Panc1 (cell line): ENCODE measurements around the gene PSMB5.

Experiments used
- CTCF ChIP-seq: fragments of 450-650 bp; IDR thresholded peaks from 2 replicates; pipeline ENCODE4 v1.5.1; 2017; ENCODE audit warnings: mild to moderate bottlenecking
- TF ChIP-seq, protein P1 (sequence below), 2 experiments: IDR thresholded peaks; 2 replicates each; pipeline ENCODE4 v1.6.1; 2011 to 2012; ENCODE audit warnings: low read depth in 2 of 2, control low read depth in 1 of 2, low read length in 1 of 2, mild to moderate bottlenecking in 1 of 2, moderate library complexity in 1 of 2; ENCODE audit not compliant: insufficient read depth in 1 of 2

DNA sequence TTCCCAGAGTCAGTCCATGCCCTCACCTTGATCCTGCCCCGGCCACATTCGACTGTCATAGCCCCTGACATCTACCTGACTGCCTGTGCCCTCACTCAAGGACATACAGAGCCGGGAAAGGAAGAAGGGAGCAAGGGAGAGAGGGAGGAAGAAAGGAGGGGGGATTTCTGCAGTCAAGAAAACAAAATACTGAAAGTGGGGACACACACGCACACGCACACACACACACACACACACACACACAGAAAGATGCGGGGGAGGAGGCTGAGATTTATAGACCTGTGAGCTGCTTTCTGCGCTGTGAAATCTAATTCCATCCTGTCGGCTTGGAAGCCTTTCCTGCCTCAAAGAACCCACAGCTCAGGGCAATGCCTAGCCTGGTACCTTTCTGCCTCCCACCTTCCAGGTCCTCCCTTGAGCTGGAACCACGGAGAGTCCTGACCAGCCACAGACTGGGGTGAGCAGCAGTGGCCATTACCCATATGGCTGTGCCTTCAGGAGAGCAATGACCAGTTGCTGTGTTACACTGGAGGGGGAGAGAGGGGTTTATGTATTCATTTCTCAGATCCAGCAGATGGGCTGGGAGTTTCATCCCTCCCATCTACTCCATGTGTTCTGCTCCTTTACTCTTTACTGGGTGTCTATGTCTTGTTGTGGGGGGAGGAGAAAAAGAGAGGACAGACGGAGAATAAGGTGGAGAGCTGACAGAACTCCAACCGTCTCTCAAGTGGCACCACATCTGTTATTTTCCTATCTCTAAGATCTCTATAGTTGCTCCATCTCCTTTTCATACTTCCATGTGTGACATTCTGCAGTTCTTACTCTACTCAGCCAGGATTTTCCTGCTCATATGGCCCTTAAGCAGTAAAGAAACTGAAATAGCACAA lies 37.7 kb downstream of the PSMB5 start:
- no peak for TF ChIP-seq CTCF
- TF ChIP-seq, protein P1, sequence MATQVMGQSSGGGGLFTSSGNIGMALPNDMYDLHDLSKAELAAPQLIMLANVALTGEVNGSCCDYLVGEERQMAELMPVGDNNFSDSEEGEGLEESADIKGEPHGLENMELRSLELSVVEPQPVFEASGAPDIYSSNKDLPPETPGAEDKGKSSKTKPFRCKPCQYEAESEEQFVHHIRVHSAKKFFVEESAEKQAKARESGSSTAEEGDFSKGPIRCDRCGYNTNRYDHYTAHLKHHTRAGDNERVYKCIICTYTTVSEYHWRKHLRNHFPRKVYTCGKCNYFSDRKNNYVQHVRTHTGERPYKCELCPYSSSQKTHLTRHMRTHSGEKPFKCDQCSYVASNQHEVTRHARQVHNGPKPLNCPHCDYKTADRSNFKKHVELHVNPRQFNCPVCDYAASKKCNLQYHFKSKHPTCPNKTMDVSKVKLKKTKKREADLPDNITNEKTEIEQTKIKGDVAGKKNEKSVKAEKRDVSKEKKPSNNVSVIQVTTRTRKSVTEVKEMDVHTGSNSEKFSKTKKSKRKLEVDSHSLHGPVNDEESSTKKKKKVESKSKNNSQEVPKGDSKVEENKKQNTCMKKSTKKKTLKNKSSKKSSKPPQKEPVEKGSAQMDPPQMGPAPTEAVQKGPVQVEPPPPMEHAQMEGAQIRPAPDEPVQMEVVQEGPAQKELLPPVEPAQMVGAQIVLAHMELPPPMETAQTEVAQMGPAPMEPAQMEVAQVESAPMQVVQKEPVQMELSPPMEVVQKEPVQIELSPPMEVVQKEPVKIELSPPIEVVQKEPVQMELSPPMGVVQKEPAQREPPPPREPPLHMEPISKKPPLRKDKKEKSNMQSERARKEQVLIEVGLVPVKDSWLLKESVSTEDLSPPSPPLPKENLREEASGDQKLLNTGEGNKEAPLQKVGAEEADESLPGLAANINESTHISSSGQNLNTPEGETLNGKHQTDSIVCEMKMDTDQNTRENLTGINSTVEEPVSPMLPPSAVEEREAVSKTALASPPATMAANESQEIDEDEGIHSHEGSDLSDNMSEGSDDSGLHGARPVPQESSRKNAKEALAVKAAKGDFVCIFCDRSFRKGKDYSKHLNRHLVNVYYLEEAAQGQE (IDR thresholded peaks at IDR 0.05; ENCODE audit: insufficient read depth in 1 of 2, low read depth in 2 of 2, low read length in 1 of 2) = no peak
